ENCODE results near the gene ITIH5. TPM values are rescaled to one million over a fixed set of nuclear protein-coding genes. Genes with fewer than 3 reads are reported as not detected.

ITIH5 gene
- polyA plus RNA-seq, 1 experiment, result 10.3 TPM

DNA sequence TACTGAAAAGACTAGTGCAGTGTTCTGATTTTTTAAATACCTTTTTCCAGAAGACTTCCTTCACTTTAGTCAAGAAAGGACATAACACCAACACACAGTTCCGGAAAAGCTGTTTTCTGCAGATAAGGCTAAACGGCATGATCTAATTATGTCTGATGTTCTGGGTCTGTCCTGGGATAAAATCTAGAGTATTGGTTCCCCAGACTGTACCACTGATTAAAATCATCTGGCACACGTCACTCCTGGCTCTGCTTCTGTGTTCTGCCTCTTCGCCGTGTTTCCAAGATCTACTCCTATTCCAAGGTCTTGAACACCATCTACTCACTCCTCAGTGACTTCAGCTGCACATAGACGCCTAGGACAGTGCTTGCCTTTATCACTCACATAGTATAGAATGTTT lies 155.2 kb downstream of the ITIH5 start:
- DNase-seq (ENCODE audit: low read depth), result no peak
- ChIA-PET POLR2A (no interaction called here), CTCF (interaction anchor here (1.3 kb wide), 1 partner anchor 18 kb away, joined by 3 read pairs; no protein-coding TSS in a partner anchor)
- Histone ChIP-seq H3K36me3 (ENCODE audit: control insufficient read depth, insufficient read depth, low read length) (no peaks in the 10 kb centered on the region), H3K4me3 (ENCODE audit: low read depth, low read length) (no peak overlapping the region), H3K27me3 (ENCODE audit: control insufficient read depth, insufficient read depth, low read length) (no peaks in the 10 kb centered on the region)
- TF ChIP-seq CTCF (IDR thresholded peaks at IDR 0.05; ENCODE audit: insufficient read depth, low read depth, low read length), result no peak

Other genes starting within 250 kb of the ITIH5 start
- gene ITIH2, start 36.4 kb upstream of the ITIH5 start, polyA plus RNA-seq (2011; rRNA removed), result not detected in 2 replicates
- gene KIN, start 121.0 kb upstream of the ITIH5 start, polyA plus RNA-seq (2011; rRNA removed), result 2.6 and 8.3 TPM in 2 replicates
- gene ATP5F1C, start 121.2 kb upstream of the ITIH5 start, polyA plus RNA-seq (2011; rRNA removed), result 217 and 406 TPM in 2 replicates
- 1.7 and 1.8 TPM in 2 replicates for gene TAF3, start 151.5 kb upstream of the ITIH5 start, polyA plus RNA-seq (2011; rRNA removed)

Data from BJ (cell line).